GM23338 (cell line): Measurements from ENCODE around the gene ANAPC13. TPM values are rescaled to one million over a fixed set of nuclear protein-coding genes. Genes with fewer than 3 reads are reported as not detected.

ENCODE experiments used
- ATAC-seq: fragments of 200-7000 bp; cut with Tn5 transposase; 3 replicates; pipeline ENCODE4 v1.9.1; 2020
- DNase-seq: peaks from one replicate; pipeline ENCODE4 v3.0.0-alpha.2; 2015; ENCODE audit warnings: low spot score
- H2AFZ ChIP-seq: fragments of 200-600 bp; sonication (generic); 2 replicates; pipeline ENCODE4 v1.8.0; 2016; ENCODE audit warnings: antibody characterized with exemption, mild to moderate bottlenecking, moderate library complexity
- H3F3A ChIP-seq: fragments of 200-600 bp; sonication (generic); replicated peaks from 2 replicates; pipeline ENCODE4 v1.8.0; 2017; ENCODE audit warnings: antibody characterized with exemption, mixed run types, low read depth
- H3K27ac ChIP-seq: fragments of 200-600 bp; sonication (generic); 2 replicates; pipeline ENCODE4 v1.6.1; 2016; ENCODE audit warnings: low read depth
- H3K27me3 ChIP-seq: fragments of 200-600 bp; sonication (generic); 2 replicates; pipeline ENCODE4 v1.8.0; 2016; ENCODE audit warnings: mild to moderate bottlenecking, mixed run types, moderate library complexity; ENCODE audit not compliant: insufficient read depth
- H3K36me3 ChIP-seq: fragments of 200-600 bp; sonication (generic); 2 replicates; pipeline ENCODE4 v1.8.0; 2016; ENCODE audit warnings: mild to moderate bottlenecking; ENCODE audit not compliant: insufficient read depth
- H3K4me1 ChIP-seq: fragments of 200-600 bp; sonication (generic); 2 replicates; pipeline ENCODE4 v1.8.0; 2016; ENCODE audit warnings: mild to moderate bottlenecking, moderate library complexity; ENCODE audit not compliant: insufficient read depth
- H3K4me2 ChIP-seq: fragments of 200-600 bp; sonication (generic); 2 replicates; pipeline ENCODE4 v1.7.1; 2017; ENCODE audit warnings: mixed run types
- H3K4me3 ChIP-seq: fragments of 200-600 bp; sonication (generic); 2 replicates; pipeline ENCODE4 v1.6.1; 2016; ENCODE audit warnings: mixed run types
- H3K79me2 ChIP-seq: fragments of 200-600 bp; sonication (generic); replicated peaks from 2 replicates; pipeline ENCODE4 v1.8.0; 2017; ENCODE audit warnings: mild to moderate bottlenecking; ENCODE audit not compliant: insufficient read depth
- H3K9me2 ChIP-seq: fragments of 200-600 bp; sonication (generic); 2 replicates; pipeline ENCODE4 v1.8.0; 2017; ENCODE audit not compliant: insufficient read depth
- H4K20me1 ChIP-seq: fragments of 200-600 bp; sonication (generic); replicated peaks from 2 replicates; pipeline ENCODE4 v1.8.0; 2017; ENCODE audit warnings: mild to moderate bottlenecking; ENCODE audit not compliant: insufficient read depth
- H3K27ac Mint-ChIP-seq: 2 replicates; pipeline ENCODE4 v1.8.0; 2020; ENCODE audit warnings: inconsistent platforms, mild to moderate bottlenecking, moderate library complexity, mixed read lengths
- H3K27me3 Mint-ChIP-seq: 3 replicates; pipeline ENCODE4 v1.8.0; 2022; ENCODE audit warnings: low read depth, mild to moderate bottlenecking, moderate library complexity, mixed read lengths, inconsistent platforms; ENCODE audit not compliant: insufficient read depth, poor library complexity
- H3K36me3 Mint-ChIP-seq: 3 replicates; pipeline ENCODE4 v1.8.0; 2021; ENCODE audit warnings: low read depth, mild to moderate bottlenecking, inconsistent platforms, moderate library complexity, mixed read lengths
- H3K4me1 Mint-ChIP-seq: 3 replicates; pipeline ENCODE4 v1.8.0; 2020; ENCODE audit warnings: mild to moderate bottlenecking, inconsistent platforms, mixed read lengths
- H3K4me3 Mint-ChIP-seq: 3 replicates; pipeline ENCODE4 v1.8.0; 2021; ENCODE audit warnings: moderate library complexity, mild to moderate bottlenecking, inconsistent platforms, mixed read lengths
- H3K9me3 Mint-ChIP-seq: 3 replicates; pipeline ENCODE4 v1.8.0; 2020; ENCODE audit warnings: moderate library complexity, mild to moderate bottlenecking, inconsistent platforms, mixed read lengths
- CREB1 ChIP-seq: fragments of 250-450 bp; sonication (Bioruptor Pico); IDR thresholded peaks from 2 replicates; pipeline ENCODE4 v1.5.0; 2020; ENCODE audit warnings: low read depth, mild to moderate bottlenecking, moderate library complexity
- CTCF ChIP-seq, 2 experiments: fragments of 200-600 bp in 1 of 2; sonication (generic) in 1 of 2; conservative IDR thresholded peaks; 2 replicates each; pipeline versions ENCODE4 v1.5.1 to v1.6.1; 2016 to 2017; ENCODE audit warnings: antibody characterized with exemption in 2 of 2, low read depth in 2 of 2, mild to moderate bottlenecking in 2 of 2, moderate library complexity in 1 of 2
- ETS1 ChIP-seq: IDR thresholded peaks from 2 replicates; pipeline ENCODE4 v1.6.1; 2016; ENCODE audit warnings: antibody characterized with exemption
- EZH2 ChIP-seq: fragments of 200-600 bp; sonication (generic); IDR thresholded peaks from one replicate; pipeline ENCODE4 v1.8.0; 2017; ENCODE audit warnings: antibody characterized with exemption, mild to moderate bottlenecking, low read depth; ENCODE audit not compliant: unreplicated experiment
- EZH2phosphoT487 ChIP-seq: fragments of 200-600 bp; sonication (generic); IDR thresholded peaks from one replicate; pipeline ENCODE4 v1.8.1; 2018; ENCODE audit warnings: antibody characterized with exemption; ENCODE audit not compliant: unreplicated experiment
- JUNB ChIP-seq: IDR thresholded peaks from one replicate; pipeline ENCODE4 v1.6.1; 2016; ENCODE audit warnings: antibody characterized with exemption; ENCODE audit not compliant: unreplicated experiment
- NANOG ChIP-seq: IDR thresholded peaks from 2 replicates; pipeline ENCODE4 v1.6.1; 2016; ENCODE audit warnings: antibody characterized with exemption, borderline replicate concordance
- POLR2AphosphoS5 ChIP-seq: IDR thresholded peaks from 2 replicates; pipeline ENCODE4 v1.6.1; 2016; ENCODE audit warnings: antibody characterized with exemption, low read depth
- REST ChIP-seq: IDR thresholded peaks from one replicate; pipeline ENCODE4 v1.6.1; 2018; ENCODE audit warnings: antibody characterized with exemption; ENCODE audit not compliant: unreplicated experiment
- STAT1 ChIP-seq: IDR thresholded peaks from one replicate; pipeline ENCODE4 v1.6.1; 2016; ENCODE audit warnings: antibody characterized with exemption; ENCODE audit not compliant: unreplicated experiment
- ZNF114 ChIP-seq: fragments of 250-450 bp; sonication (Bioruptor Pico); IDR thresholded peaks from 2 replicates; pipeline ENCODE4 v1.5.0; 2020; ENCODE audit warnings: mild to moderate bottlenecking, moderate library complexity
- ZNF331 ChIP-seq: fragments of 250-450 bp; sonication (Bioruptor Pico); IDR thresholded peaks from 2 replicates; pipeline ENCODE4 v1.5.0; 2020; ENCODE audit warnings: low read depth, mild to moderate bottlenecking, moderate library complexity
- polyA plus RNA-seq: library from polyadenylated mRNA; unstranded; fragments of >200 nt; fragmentation: Nextera tagmentation; extraction: Ambion mirVana; gene quantifications from 2 replicates; pipeline ENCODE4 v1.2.1, GENCODE V29; 2016
- total RNA-seq: library from RNA; depleted of rRNA; stranded (reverse); fragments of >200 nt; shearing (Covaris generic); gene quantifications from 2 replicates; pipeline ENCODE4 v1.2.3, GENCODE V29; 2014
- TF ChIP-seq, protein P1 (sequence below): fragments of 250-450 bp; sonication (Bioruptor Pico); IDR thresholded peaks from 2 replicates; pipeline ENCODE4 v1.5.0; 2020; ENCODE audit warnings: mild to moderate bottlenecking, moderate library complexity

The ANAPC13 gene
- total and polyA plus RNA-seq, 2 experiments from 2014 or later: 44.4 to 76.8 TPM

GRCh38 chr3:134430174-134430573 is 55.6 kb downstream of the ANAPC13 start:
- Histone ChIP-seq H3K36me3 (no peaks in the 10 kb centered on the region), H3K9me2 (no peaks in the 10 kb centered on the region), H3K4me3 (no peak overlapping the region), H3K79me2 (no peaks in the 10 kb centered on the region), H3F3A (no peaks in the 10 kb centered on the region), H3K27me3 (no peaks in the 10 kb centered on the region), H3K4me1 (no peaks in the 10 kb centered on the region), H4K20me1 (no peaks in the 10 kb centered on the region), H3K27ac (no peak overlapping the region), H2AFZ (no peak overlapping the region), H3K4me2 (no peak overlapping the region)
- no peak for ATAC-seq
- no peaks in the 10 kb centered on the region for H3K36me3 Mint-ChIP-seq
- TF ChIP-seq STAT1 (no peak), ZNF331 (CRISPR knock-in tag) (no peak), ZNF114 (CRISPR knock-in tag) (no peak), EZH2 (no peak), REST (no peak), NANOG (no peak), POLR2AphosphoS5 (no peak), CREB1 (CRISPR knock-in tag) (no peak), JUNB (no peak), ETS1 (no peak), EZH2phosphoT487 (no peak), CTCF (conservative IDR thresholded peaks at IDR 0.05; ENCODE audit: low read depth in 2 of 2) (no peak)
- TF ChIP-seq, protein P1, sequence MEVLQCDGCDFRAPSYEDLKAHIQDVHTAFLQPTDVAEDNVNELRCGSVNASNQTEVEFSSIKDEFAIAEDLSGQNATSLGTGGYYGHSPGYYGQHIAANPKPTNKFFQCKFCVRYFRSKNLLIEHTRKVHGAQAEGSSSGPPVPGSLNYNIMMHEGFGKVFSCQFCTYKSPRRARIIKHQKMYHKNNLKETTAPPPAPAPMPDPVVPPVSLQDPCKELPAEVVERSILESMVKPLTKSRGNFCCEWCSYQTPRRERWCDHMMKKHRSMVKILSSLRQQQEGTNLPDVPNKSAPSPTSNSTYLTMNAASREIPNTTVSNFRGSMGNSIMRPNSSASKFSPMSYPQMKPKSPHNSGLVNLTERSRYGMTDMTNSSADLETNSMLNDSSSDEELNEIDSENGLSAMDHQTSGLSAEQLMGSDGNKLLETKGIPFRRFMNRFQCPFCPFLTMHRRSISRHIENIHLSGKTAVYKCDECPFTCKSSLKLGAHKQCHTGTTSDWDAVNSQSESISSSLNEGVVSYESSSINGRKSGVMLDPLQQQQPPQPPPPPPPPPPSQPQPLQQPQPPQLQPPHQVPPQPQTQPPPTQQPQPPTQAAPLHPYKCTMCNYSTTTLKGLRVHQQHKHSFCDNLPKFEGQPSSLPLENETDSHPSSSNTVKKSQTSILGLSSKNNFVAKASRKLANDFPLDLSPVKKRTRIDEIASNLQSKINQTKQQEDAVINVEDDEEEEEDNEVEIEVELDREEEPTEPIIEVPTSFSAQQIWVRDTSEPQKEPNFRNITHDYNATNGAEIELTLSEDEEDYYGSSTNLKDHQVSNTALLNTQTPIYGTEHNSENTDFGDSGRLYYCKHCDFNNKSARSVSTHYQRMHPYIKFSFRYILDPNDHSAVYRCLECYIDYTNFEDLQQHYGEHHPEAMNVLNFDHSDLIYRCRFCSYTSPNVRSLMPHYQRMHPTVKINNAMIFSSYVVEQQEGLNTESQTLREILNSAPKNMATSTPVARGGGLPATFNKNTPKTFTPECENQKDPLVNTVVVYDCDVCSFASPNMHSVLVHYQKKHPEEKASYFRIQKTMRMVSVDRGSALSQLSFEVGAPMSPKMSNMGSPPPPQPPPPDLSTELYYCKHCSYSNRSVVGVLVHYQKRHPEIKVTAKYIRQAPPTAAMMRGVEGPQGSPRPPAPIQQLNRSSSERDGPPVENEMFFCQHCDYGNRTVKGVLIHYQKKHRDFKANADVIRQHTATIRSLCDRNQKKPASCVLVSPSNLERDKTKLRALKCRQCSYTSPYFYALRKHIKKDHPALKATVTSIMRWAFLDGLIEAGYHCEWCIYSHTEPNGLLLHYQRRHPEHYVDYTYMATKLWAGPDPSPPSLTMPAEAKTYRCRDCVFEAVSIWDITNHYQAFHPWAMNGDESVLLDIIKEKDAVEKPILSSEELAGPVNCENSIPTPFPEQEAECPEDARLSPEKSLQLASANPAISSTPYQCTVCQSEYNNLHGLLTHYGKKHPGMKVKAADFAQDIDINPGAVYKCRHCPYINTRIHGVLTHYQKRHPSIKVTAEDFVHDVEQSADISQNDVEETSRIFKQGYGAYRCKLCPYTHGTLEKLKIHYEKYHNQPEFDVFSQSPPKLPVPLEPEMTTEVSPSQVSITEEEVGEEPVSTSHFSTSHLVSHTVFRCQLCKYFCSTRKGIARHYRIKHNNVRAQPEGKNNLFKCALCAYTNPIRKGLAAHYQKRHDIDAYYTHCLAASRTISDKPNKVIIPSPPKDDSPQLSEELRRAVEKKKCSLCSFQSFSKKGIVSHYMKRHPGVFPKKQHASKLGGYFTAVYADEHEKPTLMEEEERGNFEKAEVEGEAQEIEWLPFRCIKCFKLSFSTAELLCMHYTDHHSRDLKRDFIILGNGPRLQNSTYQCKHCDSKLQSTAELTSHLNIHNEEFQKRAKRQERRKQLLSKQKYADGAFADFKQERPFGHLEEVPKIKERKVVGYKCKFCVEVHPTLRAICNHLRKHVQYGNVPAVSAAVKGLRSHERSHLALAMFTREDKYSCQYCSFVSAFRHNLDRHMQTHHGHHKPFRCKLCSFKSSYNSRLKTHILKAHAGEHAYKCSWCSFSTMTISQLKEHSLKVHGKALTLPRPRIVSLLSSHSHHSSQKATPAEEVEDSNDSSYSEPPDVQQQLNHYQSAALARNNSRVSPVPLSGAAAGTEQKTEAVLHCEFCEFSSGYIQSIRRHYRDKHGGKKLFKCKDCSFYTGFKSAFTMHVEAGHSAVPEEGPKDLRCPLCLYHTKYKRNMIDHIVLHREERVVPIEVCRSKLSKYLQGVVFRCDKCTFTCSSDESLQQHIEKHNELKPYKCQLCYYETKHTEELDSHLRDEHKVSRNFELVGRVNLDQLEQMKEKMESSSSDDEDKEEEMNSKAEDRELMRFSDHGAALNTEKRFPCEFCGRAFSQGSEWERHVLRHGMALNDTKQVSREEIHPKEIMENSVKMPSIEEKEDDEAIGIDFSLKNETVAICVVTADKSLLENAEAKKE (CRISPR knock-in tag): no peak
- H3K27me3 Mint-ChIP-seq: peaks cover 4% of the 10 kb centered on the region
- H3K9me3 Mint-ChIP-seq: no peaks in the 10 kb centered on the region
- DNase-seq: no peak
- H3K27ac Mint-ChIP-seq: no peak overlapping the region
- H3K4me3 Mint-ChIP-seq: no peak overlapping the region
- H3K4me1 Mint-ChIP-seq: peaks cover 4% of the 10 kb centered on the region; the same call in 1 of the 3 replicates
